ENCODE data around the gene ATXN7L1. TPM values are rescaled to one million over a fixed set of nuclear protein-coding genes. Genes with fewer than 3 reads are reported as not detected.

ATXN7L1 gene
- total and polyA plus RNA-seq, 2 of the 13 experiments (the other 11 are each of a cell fraction or from before 2014, with no cell fraction given): 4.1 to 7.8 TPM

GRCh38 chr7:105831824-105832535 lies 44.4 kb downstream of the ATXN7L1 start (continued):
- no peak for TF ChIP-seq ZSCAN5A (CRISPR knock-in tag; IDR thresholded peaks at IDR 0.05; ENCODE audit: borderline replicate concordance)

GRCh38 chr7:105831302-105831620 lies 45.1 kb downstream of the ATXN7L1 start:
- POLR2A ChIA-PET: interaction anchor here (0.8 kb wide), 1 partner anchor 13 kb away, joined by 3 read pairs; no protein-coding TSS in a partner anchor
- ATAC-seq (no peak), DNase-seq (ENCODE audit: low spot score) (no peak), FAIRE-seq (no peak)
- in situ Hi-C loops (cut with HindIII; ENCODE audit: extremely low pct_ligation_motif_present, low pct_unique_long_range_greater_than_20kb) (no loop called here), intact Hi-C loops (cut with micrococcal nuclease; ENCODE audit: unreplicated experiment) (loop anchor here (2.0 kb wide), 1 partner anchor 20 kb away; no protein-coding TSS in a partner anchor)
- TF ChIP-seq ZFY (CRISPR knock-in tag; IDR thresholded peaks at IDR 0.05) (no peak), TOE1 (CRISPR knock-in tag; IDR thresholded peaks at IDR 0.05) (no peak), HNRNPLL (IDR thresholded peaks at IDR 0.05; ENCODE audit: low read depth, low read length, poor library complexity, severe bottlenecking) (no peak), ZNF362 (CRISPR knock-in tag; IDR thresholded peaks at IDR 0.05; ENCODE audit: borderline replicate concordance) (no peak), ZFP1 (CRISPR knock-in tag; IDR thresholded peaks at IDR 0.05) (no peak), SSRP1 (CRISPR knock-in tag; IDR thresholded peaks at IDR 0.05) (no peak), REST (IDR thresholded peaks at IDR 0.05; ENCODE audit: borderline replicate concordance in 1 of 2, low read depth in 1 of 2, low read length in 2 of 2) (no peak), TOPORS (CRISPR knock-in tag; IDR thresholded peaks at IDR 0.05) (no peak), PHB2 (IDR thresholded peaks at IDR 0.05; ENCODE audit: partially characterized antibody) (no peak), CC2D1A (CRISPR knock-in tag; IDR thresholded peaks at IDR 0.05) (no peak), ZNF883 (CRISPR knock-in tag; IDR thresholded peaks at IDR 0.05; ENCODE audit: not compliant biosample characterization) (no peak)
- H3K4me3 ChIP-seq (replicated peaks in 1 of 3; ENCODE audit: insufficient read depth in 1 of 3, low read depth in 2 of 3, low read length in 3 of 3): no peak overlapping the region
- H3K27ac ChIP-seq (ENCODE audit: extremely low read length, insufficient read depth, low read length): no peak overlapping the region
- no peak overlapping the region for H3K9ac ChIP-seq (ENCODE audit: insufficient read depth, low read depth, low read length)
- CTCF ChIA-PET (ENCODE audit: low intra/inter-chr PET ratio, low total read pairs): no interaction called here
- H3K9me3 ChIP-seq (ENCODE audit: low read length): no peaks in the 10 kb centered on the region
- H3K4me1 ChIP-seq (ENCODE audit: insufficient read depth, low read length): peaks cover 68% of the 10 kb centered on the region
- no peaks in the 10 kb centered on the region for H3K79me2 ChIP-seq (ENCODE audit: insufficient read depth, low read length)
- no peaks in the 10 kb centered on the region for H3K36me3 ChIP-seq (replicated peaks in 1 of 2; ENCODE audit: control insufficient read depth in 1 of 2, insufficient read depth in 2 of 2, low read length in 2 of 2)
- H3K27me3 ChIP-seq (ENCODE audit: control insufficient read depth in 1 of 2, insufficient read depth in 2 of 2, low read length in 2 of 2): no peaks in the 10 kb centered on the region
- no peak overlapping the region for H3K4me2 ChIP-seq (ENCODE audit: low read depth, low read length)
- WGBS (ENCODE audit: low lambda C conversion rate): 99% methylated on average over 3 of the region's 3 CpGs
- H4K20me1 ChIP-seq (ENCODE audit: insufficient read depth, low read length): no peaks in the 10 kb centered on the region
- BruUV-seq (replicated peaks): no TSS peak
- no peak overlapping the region for H2AFZ ChIP-seq (ENCODE audit: low read length)
